Choroid plexus epithelial cell (primary cell): ENCODE measurements around the gene NTM.

Experiments
- DNase-seq: peaks from one replicate; pipeline ENCODE4 v3.0.0-alpha.2; 2010; ENCODE audit warnings: low read depth
- H3K4me3 ChIP-seq: 2 replicates; pipeline ENCODE4 v1.5.1; 2011; ENCODE audit warnings: low read depth, mild to moderate bottlenecking, control low read depth, low read length, moderate library complexity
- TF ChIP-seq, protein P1 (sequence below): conservative IDR thresholded peaks from 2 replicates; pipeline ENCODE4 v1.5.1; 2011; ENCODE audit warnings: low read depth, mild to moderate bottlenecking, control low read depth, inconsistent platforms, low read length, moderate library complexity

Gene NTM

DNA sequence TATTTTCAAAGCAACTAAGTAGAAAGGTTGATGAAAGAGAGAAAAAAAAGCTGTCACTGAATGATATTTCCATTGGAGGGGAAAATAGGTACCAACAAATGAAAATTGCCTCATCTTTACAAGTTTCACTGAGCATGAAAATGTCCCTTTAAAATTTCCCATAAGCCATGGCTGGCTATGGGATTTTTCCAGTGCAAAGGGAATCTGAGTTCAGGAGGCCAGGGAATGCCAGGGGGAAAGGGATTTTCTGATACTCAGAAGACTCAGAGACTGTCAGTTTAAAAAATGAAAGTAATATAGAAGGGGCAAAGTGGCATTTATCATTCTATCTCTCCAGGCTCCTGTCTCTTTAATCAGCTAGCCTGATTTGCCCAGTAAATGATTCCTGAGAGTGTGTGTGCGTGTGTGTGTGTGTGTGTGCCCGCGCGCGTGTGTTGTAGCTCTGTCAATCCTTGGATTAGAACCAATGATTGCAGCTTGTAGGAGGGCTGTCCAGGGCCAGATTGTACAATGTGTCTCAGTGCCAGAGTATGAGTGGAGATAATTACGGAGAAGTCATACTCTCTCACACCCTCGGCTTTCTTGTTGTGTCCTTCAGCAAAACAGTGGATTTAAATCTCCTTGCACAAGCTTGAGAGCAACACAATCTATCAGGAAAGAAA is at the start of gene NTM:
NTM (plus strand) TSS at position 526 of the 662 bp plus-strand sequence.
- DNase-seq, result peak; percentile 6
- TF ChIP-seq, protein P1, sequence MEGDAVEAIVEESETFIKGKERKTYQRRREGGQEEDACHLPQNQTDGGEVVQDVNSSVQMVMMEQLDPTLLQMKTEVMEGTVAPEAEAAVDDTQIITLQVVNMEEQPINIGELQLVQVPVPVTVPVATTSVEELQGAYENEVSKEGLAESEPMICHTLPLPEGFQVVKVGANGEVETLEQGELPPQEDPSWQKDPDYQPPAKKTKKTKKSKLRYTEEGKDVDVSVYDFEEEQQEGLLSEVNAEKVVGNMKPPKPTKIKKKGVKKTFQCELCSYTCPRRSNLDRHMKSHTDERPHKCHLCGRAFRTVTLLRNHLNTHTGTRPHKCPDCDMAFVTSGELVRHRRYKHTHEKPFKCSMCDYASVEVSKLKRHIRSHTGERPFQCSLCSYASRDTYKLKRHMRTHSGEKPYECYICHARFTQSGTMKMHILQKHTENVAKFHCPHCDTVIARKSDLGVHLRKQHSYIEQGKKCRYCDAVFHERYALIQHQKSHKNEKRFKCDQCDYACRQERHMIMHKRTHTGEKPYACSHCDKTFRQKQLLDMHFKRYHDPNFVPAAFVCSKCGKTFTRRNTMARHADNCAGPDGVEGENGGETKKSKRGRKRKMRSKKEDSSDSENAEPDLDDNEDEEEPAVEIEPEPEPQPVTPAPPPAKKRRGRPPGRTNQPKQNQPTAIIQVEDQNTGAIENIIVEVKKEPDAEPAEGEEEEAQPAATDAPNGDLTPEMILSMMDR, result no peak
- H3K4me3 ChIP-seq, result no peak within 1 kb of the TSS

DNA sequence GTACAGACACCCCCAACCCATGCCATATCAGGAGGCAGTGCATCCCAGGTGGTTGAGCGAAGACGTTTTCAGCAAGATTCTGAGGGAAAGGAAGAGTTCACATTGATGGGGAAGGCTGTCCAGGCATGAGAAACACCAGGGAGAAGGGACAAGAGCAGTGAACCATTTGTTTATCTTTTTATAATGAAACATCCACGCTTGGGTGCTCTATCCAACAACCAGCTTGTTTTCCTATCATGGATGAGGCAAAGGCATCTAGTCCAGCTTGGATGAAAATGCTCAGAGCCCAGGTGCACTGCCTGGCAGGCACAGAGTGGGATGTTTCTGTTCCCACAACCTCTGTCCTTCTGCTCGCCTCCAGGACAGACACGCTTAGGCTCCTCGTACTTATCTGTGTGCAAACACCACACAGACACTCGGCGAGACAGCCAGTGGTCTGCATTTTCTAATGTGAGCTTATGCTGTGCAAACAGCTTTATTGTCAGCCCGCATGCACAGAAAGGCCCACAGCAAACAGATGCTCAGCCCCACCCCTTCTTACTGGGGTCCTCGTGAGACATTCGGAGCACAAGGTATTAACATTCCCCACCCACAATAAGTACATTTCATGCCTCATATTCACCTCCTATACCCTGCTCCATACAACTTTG is 45.4 kb upstream of the NTM start:
- TF ChIP-seq, protein P1, result no peak
- DNase-seq, result no peak
- H3K4me3 ChIP-seq, result no peak overlapping the region

DNA sequence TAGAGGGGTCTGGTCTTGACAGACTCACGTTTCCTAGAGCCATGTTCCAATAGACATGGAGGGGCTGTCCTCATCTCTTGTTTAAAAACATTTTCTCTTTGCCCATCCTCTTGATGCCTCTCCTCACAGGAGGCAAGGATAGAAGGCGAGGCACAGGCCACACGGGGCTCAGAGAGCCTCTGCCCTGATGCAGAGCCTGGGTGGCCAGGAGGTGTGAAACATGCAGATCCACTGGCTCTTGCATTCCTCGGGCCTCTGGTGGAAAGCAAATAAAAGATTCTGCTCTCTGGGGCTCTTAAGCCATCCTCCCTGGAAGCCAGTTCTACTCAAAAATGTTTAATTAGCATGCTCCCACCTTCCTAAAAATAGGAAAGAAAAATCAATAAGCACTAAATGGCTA is 43.6 kb upstream of the NTM start:
- H3K4me3 ChIP-seq, result no peak overlapping the region
- TF ChIP-seq, protein P1, result no peak

DNA sequence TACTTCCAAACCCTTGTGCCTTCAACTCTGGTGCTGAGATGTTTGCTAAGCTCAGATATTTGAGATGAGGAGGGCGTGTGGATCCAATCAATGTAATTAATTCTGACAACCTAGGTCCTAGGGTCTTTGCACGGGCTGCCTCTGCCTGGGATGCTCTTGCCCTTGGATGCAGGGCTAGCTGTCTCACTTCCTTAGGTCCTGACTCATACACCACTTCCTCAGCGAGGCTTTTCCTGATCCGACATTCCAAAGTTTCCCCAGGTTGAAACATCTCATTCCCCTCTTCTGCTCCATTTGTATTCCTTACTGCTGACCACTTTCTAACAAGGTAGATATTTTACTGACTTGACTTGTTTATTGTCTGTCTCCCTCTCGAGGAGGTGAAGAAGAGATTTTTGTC is 43.0 kb upstream of the NTM start:
- TF ChIP-seq, protein P1, result no peak
- DNase-seq, result no peak
- no peak overlapping the region for H3K4me3 ChIP-seq

More for the DNA sequence above, 43.6 kb upstream of the NTM start:
- DNase-seq, result no peak

DNA sequence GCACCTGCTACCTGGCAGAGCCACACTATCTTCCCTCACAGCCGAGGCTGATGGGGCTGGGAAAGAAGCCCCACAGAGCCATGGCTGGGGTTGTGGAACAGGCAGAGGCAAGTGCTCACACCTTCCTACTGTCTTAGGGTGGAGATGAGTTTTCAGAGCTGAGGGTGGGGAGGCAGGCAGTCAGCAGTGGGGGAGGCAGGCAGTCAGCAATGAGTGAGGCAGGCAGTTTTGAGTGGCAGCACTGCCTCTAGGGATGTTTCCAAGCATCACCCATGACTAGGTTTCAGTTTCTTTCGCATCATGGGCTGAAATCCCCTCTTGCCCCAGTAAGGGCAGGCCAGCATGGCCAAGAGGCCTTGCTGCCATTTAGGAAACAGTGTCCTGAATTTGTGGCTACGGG is 41.6 kb upstream of the NTM start:
- no peak overlapping the region for H3K4me3 ChIP-seq
- TF ChIP-seq, protein P1, result no peak
- DNase-seq, result no peak

DNA sequence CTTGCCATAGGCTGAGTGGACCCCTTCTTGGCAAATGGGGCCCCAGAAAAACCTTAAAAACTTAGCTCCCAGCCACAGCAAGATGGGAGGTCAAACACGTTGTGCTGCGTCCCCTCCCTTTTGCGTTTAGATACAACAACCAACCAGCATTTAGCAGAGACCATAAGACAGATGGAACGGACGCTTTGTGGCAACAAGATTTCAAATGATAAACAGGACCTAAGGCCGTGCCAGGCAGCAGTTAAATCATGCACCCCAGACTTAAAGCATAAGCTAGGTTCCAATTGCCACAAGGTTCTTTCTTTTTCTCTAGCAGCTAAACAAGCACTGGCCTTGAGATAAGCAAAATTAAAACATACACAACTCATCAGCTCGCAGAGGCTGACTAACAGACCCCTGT is 39.4 kb upstream of the NTM start:
- TF ChIP-seq, protein P1, result no peak
- DNase-seq, result no peak
- H3K4me3 ChIP-seq, result no peak overlapping the region

DNA sequence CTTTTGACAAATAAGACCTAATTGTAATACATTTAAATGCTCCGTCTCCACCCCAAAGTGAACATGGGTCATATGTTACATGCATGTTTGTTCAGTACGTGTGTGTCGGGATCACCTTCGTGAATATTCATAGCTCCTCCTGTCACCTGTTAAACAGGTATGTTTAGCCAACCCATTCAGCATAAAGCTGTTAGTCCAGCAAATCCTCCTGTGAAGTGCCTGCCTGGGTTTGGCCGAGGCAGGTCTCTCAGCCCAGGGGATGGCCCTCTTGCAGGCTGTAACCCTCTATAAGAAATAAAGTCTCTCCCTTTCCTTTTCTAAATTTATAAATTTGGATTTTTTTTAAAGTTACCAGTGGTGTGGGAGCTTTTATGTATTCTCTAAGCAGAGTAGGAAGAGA is 38.9 kb upstream of the NTM start:
- no peak overlapping the region for H3K4me3 ChIP-seq
- TF ChIP-seq, protein P1, result no peak
- DNase-seq, result no peak
